Activated CD8-positive, alpha-beta memory T cell treated with anti-CD3 and anti-CD28 coated beads, Interleukin-2, amount 10 ng/mL, durations not matched to agents 7 days and 5 days (primary cell): ENCODE measurements around the gene SAMD7. TPM values are rescaled to one million over a fixed set of nuclear protein-coding genes. Genes with fewer than 3 reads are reported as not detected.

Source experiments
- ATAC-seq: fragments of 150-1000 bp; cut with Tn5 transposase; one replicate; pipeline ENCODE4 v1.10.0; 2021; ENCODE audit warnings: moderate library complexity
- CTCF ChIA-PET: fragments of 350-600 bp; sonication (Branson Sonifier 250); formaldehyde crosslinking; loops from one replicate; lab custom pipeline; 2021; ENCODE audit warnings: antibody characterized with exemption; lab: Charles Lee
- DNase-seq: peaks from one replicate; pipeline ENCODE4 v3.0.0-alpha.2; 2020
- H3K27ac Mint-ChIP-seq: one replicate; pipeline ENCODE4 v1.8.0; 2021; ENCODE audit warnings: mild to moderate bottlenecking, mixed read lengths
- H3K27me3 Mint-ChIP-seq: one replicate; pipeline ENCODE4 v1.8.0; 2021; ENCODE audit warnings: mixed read lengths
- H3K36me3 Mint-ChIP-seq: one replicate; pipeline ENCODE4 v1.8.0; 2021; ENCODE audit warnings: mild to moderate bottlenecking, mixed read lengths
- H3K4me1 Mint-ChIP-seq: one replicate; pipeline ENCODE4 v1.8.0; 2021; ENCODE audit warnings: mixed read lengths
- H3K4me3 Mint-ChIP-seq: one replicate; pipeline ENCODE4 v1.8.0; 2021; ENCODE audit warnings: mild to moderate bottlenecking, moderate library complexity, mixed read lengths
- H3K9me3 Mint-ChIP-seq: one replicate; pipeline ENCODE4 v1.8.0; 2022; ENCODE audit warnings: low read depth, mixed read lengths
- total RNA-seq, 2 experiments: library from RNA; stranded (reverse); gene quantifications; one replicate each; pipeline ENCODE4 v1.2.3, GENCODE V29; 2021

SAMD7 gene
- total RNA-seq, 2 experiments from 2014 or later = not detected

DNA sequence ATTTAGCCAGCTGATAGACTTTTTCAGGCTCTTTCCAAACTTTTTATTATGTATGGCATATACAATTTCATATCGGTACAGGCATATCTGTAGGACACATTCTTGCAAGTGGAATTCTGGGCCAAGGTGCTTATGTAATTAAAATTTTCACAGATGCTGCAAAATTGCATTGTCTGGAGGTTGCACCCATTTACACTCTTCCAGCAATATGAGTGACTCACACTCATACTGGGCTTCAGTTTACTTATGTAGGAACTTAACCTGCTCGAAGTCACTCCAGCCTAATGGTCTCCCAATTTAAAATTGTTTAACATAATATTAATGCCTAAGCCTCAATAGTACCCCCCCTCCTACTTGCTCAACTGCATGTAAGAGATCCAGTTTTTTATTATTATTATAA is 44.0 kb downstream of the SAMD7 start:
- Mint-ChIP-seq H3K9me3 (no peaks in the 10 kb centered on the region), H3K36me3 (peaks cover 2% of the 10 kb centered on the region), H3K27ac (no peak overlapping the region), H3K4me1 (peaks cover 5% of the 10 kb centered on the region), H3K27me3 (peaks cover 4% of the 10 kb centered on the region), H3K4me3 (no peak overlapping the region)
- CTCF ChIA-PET = interaction anchor here (1.4 kb wide), 1 partner anchor 10 kb away, joined by 5 read pairs; no protein-coding TSS in a partner anchor
- no peak for ATAC-seq
- no peak for DNase-seq

DNA sequence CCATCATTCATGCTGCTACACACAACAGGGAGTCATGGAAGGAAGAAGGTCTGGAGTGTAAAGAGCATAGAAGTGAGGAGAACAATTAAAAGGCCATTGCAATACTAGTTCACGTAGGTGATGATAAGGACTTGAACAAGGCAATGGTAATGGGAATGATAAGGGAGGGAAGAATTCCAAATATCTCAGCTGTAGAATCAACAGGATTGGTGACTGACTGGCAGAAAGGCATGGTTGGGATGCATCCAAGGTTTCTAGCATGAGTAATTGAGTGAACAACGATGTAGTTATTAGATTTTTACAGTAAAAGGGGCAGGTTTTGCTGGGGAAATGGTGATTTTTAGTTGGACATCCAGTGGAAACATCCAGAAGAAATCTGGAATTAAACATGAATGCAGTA is 52.8 kb downstream of the SAMD7 start:
- peaks cover 8% of the 10 kb centered on the region for H3K36me3 Mint-ChIP-seq
- H3K27ac Mint-ChIP-seq = no peak overlapping the region
- ATAC-seq = no peak

DNA sequence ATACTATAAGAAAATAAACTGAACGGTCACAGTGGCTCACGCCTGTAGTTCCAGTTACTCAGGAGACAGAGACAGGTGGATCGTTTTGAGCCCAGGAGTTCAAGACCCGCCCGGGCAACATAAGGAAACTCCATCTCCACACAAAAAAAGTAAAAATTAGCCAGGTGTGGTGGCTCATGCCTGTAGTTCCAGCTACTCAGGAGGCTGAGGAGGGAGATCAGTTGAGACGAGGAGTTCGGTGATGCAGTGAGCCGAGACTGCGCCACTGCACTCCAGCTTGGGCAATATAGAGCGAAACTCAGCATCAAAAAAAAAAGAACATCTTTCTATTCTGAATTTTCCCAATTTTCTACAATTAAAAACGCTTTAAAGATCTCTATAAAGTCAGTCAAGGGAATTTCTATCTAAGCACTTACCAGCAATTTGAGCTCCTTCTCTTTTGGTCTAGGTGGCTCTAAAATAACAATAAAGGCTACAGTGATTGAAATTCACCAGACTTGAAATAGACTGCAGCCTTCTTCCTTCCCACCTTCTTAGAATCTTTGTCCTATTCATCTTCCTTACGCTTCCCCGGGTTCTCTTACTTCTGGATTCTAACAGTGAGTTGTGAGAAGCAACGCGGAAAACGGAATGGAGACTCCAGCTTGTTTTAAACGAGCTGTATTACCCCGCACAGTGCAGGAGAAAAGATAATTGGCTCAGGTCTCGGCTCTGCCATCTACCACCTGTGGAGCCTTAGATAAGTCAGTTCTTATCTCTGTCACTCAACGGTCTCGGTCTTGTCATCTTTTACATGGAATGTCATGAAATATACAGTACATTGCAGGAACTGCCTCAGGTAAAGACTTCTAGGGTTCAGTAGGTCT is 54.4 kb downstream of the SAMD7 start:
- CTCF ChIA-PET = interaction anchor here (1.0 to 2.7 kb wide), 8 partner anchors 11 to 152 kb away, joined by 3 to 10 read pairs (median 4); partner anchors contain the start of gene GPR160
- Mint-ChIP-seq H3K4me3 (peak overlapping the region; percentile 80), H3K27ac (peak overlapping the region; percentile 93), H3K27me3 (no peaks in the 10 kb centered on the region), H3K9me3 (peaks cover 2% of the 10 kb centered on the region), H3K36me3 (peaks cover 15% of the 10 kb centered on the region), H3K4me1 (peaks cover 41% of the 10 kb centered on the region)
- ATAC-seq (peak; percentile 3), DNase-seq (no peak)

More for the DNA sequence above, 52.8 kb downstream of the SAMD7 start:
- H3K4me3 Mint-ChIP-seq = no peak overlapping the region
- no peak for DNase-seq
- H3K27me3 Mint-ChIP-seq = no peaks in the 10 kb centered on the region
- peaks cover 2% of the 10 kb centered on the region for H3K9me3 Mint-ChIP-seq
- CTCF ChIA-PET = no interaction called here
- peaks cover 31% of the 10 kb centered on the region for H3K4me1 Mint-ChIP-seq

DNA sequence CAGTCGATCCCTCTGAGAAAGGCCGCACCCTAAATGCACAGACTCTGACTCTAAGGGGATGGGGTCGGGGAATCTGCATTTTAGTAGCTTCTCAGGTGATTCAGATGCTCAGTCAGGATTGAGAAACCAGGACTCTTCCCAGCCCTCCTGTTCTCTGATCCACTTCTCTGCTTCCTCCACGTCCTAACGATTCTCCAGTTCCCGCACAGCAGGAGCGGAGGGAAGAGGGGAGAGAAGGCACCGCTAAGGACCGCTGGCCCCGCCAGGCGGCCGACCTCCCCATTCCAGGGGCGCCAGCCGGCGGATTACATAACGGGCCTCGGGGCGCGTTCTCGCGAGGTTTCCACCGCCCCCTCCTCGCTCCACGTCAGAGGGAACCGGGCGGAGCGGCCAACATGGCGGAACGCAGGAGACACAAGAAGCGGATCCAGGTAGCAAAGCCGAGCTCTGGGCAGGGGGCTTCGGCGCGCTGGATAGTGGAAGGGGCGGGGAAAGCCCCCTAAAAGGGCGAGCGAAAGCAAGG is 55.1 kb downstream of the SAMD7 start, which contains the start of gene SEC62:
SEC62 (plus strand) TSS at position 380 of the 523 bp plus-strand sequence; CDS start at position 396, 16 bp downstream.
- H3K27me3 Mint-ChIP-seq = no peaks in the 10 kb centered on the region
- H3K9me3 Mint-ChIP-seq = peaks cover 2% of the 10 kb centered on the region
- peaks cover 41% of the 10 kb centered on the region for H3K4me1 Mint-ChIP-seq
- CTCF ChIA-PET = interaction anchor here (0.9 to 2.7 kb wide), 11 partner anchors 12 to 197 kb away, joined by 3 to 10 read pairs (median 3); partner anchors contain the start of genes ACTRT3 and GPR160
- H3K4me3 Mint-ChIP-seq = peak within 1 kb of the TSS; percentile 80
- peaks cover 14% of the 10 kb centered on the region for H3K36me3 Mint-ChIP-seq
- DNase-seq (peak; percentile 94), ATAC-seq (peak; percentile 91)
- peak within 1 kb of the TSS; percentile 93 for H3K27ac Mint-ChIP-seq

DNA sequence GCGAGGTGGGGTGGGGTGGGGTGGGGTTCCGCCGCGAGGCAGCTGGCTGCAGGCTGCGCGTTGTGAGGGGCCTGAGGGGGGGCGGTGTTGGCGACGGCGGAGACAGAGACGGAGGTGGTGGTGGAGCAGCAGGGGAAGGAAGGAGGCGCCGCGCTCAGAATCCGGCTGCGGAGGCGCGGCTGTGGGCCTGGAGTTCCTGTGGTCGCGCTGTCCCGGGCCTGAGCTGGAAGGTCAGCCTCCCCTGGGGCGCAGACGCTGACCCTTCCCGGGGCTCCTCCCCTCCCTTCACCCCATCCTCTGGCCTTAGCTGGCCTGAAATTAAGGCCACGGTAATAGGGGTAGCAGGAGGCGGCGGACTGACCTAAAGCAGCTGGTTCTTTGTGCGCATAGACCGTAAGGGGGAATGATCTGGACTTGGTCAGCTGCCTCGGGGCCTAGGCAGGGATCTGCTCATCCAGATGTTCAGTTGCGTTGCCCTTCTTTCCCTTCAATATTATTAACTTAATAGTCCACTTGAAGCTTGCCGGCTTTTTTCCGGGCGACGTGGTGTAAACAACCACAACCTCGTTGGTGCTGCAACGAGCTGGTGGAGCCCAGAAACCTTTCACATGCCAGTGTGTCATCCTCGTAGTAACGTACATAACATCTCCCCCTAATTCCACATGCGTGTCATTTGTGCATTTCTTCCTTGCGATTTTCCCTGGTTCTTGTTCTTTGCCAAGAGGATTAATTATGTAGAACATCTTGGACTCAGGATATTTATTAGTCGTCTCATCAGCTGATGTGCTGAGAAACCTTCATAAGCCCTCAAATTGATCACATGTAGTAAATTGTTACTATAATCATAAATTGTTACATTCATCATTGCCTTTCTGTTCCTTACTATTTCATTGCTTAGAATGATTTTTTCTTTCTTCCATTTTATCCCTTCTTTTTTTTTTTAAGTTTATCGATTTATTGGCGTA is 55.9 kb downstream of the SAMD7 start:
- CTCF ChIA-PET = interaction anchor here (0.9 to 2.7 kb wide), 11 partner anchors 11 to 198 kb away, joined by 3 to 10 read pairs (median 4); partner anchors contain the start of genes ACTRT3 and GPR160
- peak; percentile 75 for ATAC-seq
- Mint-ChIP-seq H3K27me3 (no peaks in the 10 kb centered on the region), H3K4me3 (peak overlapping the region; percentile 80), H3K4me1 (peaks cover 45% of the 10 kb centered on the region), H3K27ac (peak overlapping the region; percentile 93), H3K9me3 (peaks cover 2% of the 10 kb centered on the region), H3K36me3 (peaks cover 19% of the 10 kb centered on the region)
- DNase-seq = peak; percentile 67

DNA sequence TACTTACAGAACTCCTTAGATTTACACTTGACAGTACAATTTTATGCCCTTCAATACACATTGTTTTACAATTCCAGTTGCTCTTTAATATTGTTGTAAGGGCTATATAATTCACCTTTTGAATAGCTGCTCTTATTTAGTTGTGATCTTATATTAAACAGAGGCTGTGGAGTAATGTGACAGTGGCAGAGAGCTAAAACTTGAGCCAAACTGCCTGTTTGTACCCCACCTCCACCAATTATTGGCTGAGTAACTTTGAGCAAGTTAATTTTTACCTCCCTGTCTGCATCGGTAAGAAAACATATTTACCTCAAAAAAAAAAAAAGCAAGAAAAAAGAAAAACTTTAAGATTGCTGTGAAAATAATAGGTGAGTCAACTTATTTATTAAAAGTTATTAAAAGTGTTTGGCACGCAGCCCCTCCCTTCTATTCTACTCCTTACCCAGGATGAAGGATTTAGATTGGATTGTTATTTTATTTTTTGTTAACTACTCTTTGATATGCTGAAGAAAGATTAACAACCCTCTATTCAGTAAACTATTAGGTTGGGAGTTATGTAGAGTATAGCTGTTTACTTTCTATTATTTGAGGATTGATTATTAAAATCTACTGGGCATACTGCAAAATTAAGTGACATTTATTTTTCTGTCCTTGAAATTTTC is 57.0 kb downstream of the SAMD7 start:
- no peak overlapping the region for H3K27ac Mint-ChIP-seq
- ATAC-seq = no peak

DNA sequence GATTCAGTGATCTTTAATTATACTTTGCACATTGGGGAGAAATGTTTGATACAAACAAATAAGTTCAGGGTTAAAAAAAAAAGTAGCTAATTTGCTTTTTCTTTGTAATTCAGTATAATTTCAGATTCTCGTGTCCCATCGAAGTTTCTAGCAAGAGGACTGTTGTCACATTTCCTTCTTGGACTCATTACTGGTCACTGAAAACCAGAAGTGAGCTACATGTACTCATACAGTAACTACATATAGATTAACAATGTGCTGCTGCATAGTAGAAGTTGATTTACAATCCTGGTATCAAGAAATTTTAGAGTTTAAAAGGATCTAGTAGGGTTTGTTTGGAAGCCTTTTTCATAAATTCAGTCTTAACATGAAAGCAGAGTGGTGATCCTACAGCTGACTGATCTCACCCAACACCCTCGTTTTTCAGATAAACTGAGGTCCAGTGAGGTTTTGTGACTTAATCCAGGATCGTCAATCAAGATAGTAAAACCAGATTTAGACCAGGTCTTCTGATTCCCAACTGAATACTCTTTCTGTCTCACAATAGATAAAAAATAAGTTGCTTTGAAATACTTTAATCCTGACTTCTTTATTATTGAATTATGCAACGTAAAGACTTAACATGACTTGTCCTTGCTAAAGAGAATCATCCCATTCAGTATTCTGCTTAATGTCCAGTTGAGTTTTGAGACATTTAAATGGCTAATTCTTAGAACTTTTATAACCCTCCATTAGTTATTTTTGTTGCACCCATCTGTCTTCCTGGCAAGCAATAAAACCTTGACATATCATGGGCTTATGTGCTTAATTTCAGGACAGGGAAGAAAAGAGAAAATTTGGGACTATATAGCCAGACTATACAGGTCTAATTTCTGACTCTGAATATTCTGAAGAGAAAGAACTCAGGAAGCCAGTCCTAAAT is 58.1 kb downstream of the SAMD7 start:
- peaks cover 24% of the 10 kb centered on the region for H3K36me3 Mint-ChIP-seq
- DNase-seq = no peak
- H3K27me3 Mint-ChIP-seq = no peaks in the 10 kb centered on the region
- no peak overlapping the region for H3K4me3 Mint-ChIP-seq
- CTCF ChIA-PET = interaction anchor here (1.0 kb wide), 1 partner anchor 83 kb away, joined by 3 read pairs; no protein-coding TSS in a partner anchor
- no peaks in the 10 kb centered on the region for H3K9me3 Mint-ChIP-seq
- no peak for ATAC-seq
- no peak overlapping the region for H3K27ac Mint-ChIP-seq
- H3K4me1 Mint-ChIP-seq = peaks cover 48% of the 10 kb centered on the region

More for the DNA sequence above, 57.0 kb downstream of the SAMD7 start:
- Mint-ChIP-seq H3K4me3 (peak overlapping the region; percentile 80), H3K27me3 (no peaks in the 10 kb centered on the region), H3K36me3 (peaks cover 23% of the 10 kb centered on the region), H3K9me3 (peaks cover 2% of the 10 kb centered on the region), H3K4me1 (peaks cover 43% of the 10 kb centered on the region)
- CTCF ChIA-PET = interaction anchor here (1.0 to 1.6 kb wide), 3 partner anchors 78 to 157 kb away, joined by 3 to 4 read pairs (median 3); no protein-coding TSS in a partner anchor
- no peak for DNase-seq

DNA sequence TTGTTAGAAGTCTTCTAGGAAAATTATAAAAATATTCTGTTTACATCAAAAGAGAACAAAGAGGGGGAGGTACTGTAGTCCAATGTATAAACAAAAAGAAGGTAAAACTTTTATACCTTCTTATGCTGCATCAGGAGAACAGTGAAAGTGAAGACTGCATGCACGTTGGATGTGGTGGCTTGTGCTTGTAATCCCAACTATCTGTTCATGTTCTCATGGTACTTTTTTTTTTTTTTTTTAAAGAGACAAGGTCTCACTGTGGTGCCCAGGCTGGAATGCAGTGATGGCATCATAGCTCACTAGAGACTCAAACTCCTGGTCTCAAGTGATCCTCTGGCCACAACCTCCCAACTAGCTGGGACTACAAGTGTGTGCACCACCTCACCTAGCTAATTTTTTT is 59.5 kb downstream of the SAMD7 start:
- no peak overlapping the region for H3K4me3 Mint-ChIP-seq
- H3K4me1 Mint-ChIP-seq = peaks cover 50% of the 10 kb centered on the region
- CTCF ChIA-PET = interaction anchor here (1.1 kb wide), 1 partner anchor 16 kb away, joined by 3 read pairs; no protein-coding TSS in a partner anchor
- no peaks in the 10 kb centered on the region for H3K9me3 Mint-ChIP-seq
- ATAC-seq = no peak
- H3K27ac Mint-ChIP-seq = no peak overlapping the region
- peaks cover 27% of the 10 kb centered on the region for H3K36me3 Mint-ChIP-seq
- no peak for DNase-seq
- no peaks in the 10 kb centered on the region for H3K27me3 Mint-ChIP-seq

DNA sequence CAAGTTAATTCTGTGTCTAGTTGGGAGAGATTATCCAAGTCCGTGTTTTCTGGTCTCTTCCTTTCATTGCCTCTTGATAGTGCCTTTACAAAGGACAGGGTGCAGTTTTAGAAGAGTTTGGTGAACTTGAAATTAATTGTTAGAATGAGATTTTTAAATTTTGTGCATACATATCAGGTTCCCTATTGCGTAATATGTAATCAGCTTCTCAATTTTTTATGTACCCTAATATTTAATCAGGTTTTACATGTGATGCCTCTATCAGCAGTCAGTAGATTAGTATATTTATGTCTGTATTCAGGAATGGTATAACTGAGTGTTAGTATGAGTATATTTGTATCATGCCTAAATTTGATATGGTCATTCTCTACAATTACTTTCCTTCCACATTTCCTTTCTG is 60.1 kb downstream of the SAMD7 start:
- peaks cover 45% of the 10 kb centered on the region for H3K4me1 Mint-ChIP-seq
- no peaks in the 10 kb centered on the region for H3K27me3 Mint-ChIP-seq
- ATAC-seq = no peak
- no peak overlapping the region for H3K4me3 Mint-ChIP-seq
- no peak overlapping the region for H3K27ac Mint-ChIP-seq
- CTCF ChIA-PET = no interaction called here
- H3K36me3 Mint-ChIP-seq = peaks cover 34% of the 10 kb centered on the region
- H3K9me3 Mint-ChIP-seq = no peaks in the 10 kb centered on the region
- no peak for DNase-seq

DNA sequence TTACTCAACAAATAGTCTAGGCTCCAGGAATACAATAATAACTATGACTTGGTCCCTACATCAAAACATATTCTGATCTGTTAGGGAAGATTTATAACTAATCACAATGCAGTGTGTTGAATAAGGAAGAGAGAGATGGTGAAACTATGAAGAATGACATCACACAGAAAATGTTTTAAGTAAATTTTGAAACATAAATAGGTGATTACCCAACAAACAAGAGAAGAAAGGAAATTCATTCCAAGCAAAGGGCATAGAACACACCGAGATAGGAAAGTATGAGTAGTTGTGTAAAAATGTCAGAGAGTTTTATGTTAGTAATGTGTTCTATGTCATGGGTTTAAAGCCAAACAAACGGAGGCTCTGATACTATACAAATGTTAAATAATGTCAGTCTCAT is 68.7 kb downstream of the SAMD7 start:
- Mint-ChIP-seq H3K27me3 (no peaks in the 10 kb centered on the region), H3K9me3 (no peaks in the 10 kb centered on the region), H3K4me1 (peaks cover 2% of the 10 kb centered on the region), H3K27ac (no peak overlapping the region), H3K4me3 (no peak overlapping the region), H3K36me3 (peaks cover 56% of the 10 kb centered on the region)
- no peak for ATAC-seq
- no peak for DNase-seq
- CTCF ChIA-PET = no interaction called here

DNA sequence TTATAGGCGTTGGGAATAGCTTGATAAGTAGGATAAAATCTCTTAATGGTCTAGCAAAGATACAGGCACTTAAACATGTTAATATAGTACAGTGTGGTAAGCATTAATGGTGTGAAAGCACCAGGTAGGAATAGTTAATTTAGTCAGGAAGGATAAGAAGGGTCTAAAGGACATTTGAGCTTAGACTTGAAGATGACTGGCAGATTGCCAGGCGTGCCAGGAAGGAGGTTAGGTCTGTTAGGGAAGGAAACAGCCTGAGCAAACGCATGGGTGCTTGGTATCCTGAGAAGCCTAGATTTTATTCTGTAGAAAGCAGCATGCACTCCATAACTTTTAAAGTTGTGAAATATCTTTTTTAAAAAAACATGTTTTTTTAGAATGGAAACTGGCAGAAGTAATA is 72.9 kb downstream of the SAMD7 start:
- Mint-ChIP-seq H3K36me3 (peaks cover 51% of the 10 kb centered on the region), H3K4me3 (no peak overlapping the region), H3K27me3 (no peaks in the 10 kb centered on the region), H3K9me3 (no peaks in the 10 kb centered on the region), H3K4me1 (peaks cover 2% of the 10 kb centered on the region), H3K27ac (no peak overlapping the region)
- ATAC-seq (no peak), DNase-seq (no peak)
- CTCF ChIA-PET = interaction anchor here (1.0 to 1.5 kb wide), 2 partner anchors 17 to 70 kb away, joined by 3 read pairs; partner anchors contain the start of gene SEC62
